HepG2 (cell line): ENCODE results near the gene PPBP. TPM values are rescaled to one million over a fixed set of nuclear protein-coding genes. Genes with fewer than 3 reads are reported as not detected.

Source experiments
- ATAC-seq: fragments of 200-7000 bp; cut with Tn5 transposase; 3 replicates; pipeline ENCODE4 v1.9.1; 2020; ENCODE audit warnings: mild to moderate bottlenecking, moderate library complexity
- BruUV-seq: library from RNA; stranded (reverse); fragments of 400-500 nt; replicated peaks from 2 replicates; lab custom pipeline; 2021; lab: Mats Ljungman, UMichigan
- CTCF ChIA-PET: fragments of 300-600 bp; formaldehyde crosslinking; extraction: SDS; loops from one replicate; lab custom pipeline; 2021; ENCODE audit warnings: low total read pairs, inconsistent platforms, low intra/inter-chr PET ratio; lab: Yijun Ruan, JAX
- POLR2A ChIA-PET: fragments of 350-600 bp; sonication (Branson Sonifier 250); formaldehyde crosslinking; loops from one replicate; lab custom pipeline; 2020; ENCODE audit warnings: antibody characterized with exemption, inconsistent platforms; lab: Yijun Ruan, JAX
- DNase-seq: peaks from one replicate; pipeline ENCODE4 v3.0.0-alpha.2; 2015; ENCODE audit warnings: low spot score
- FAIRE-seq: peaks from 3 replicates; lab custom pipeline; 2011; peaks lifted over from hg19 to GRCh38; lab: Jason Lieb, UNC
- H2AFZ ChIP-seq: one replicate; pipeline ENCODE4 v1.6.1; 2011; ENCODE audit warnings: low read length, inconsistent platforms
- H3K27ac ChIP-seq: fragments of 300-600 bp; 3 replicates; pipeline ENCODE4 v1.8.0; 2011; ENCODE audit warnings: mixed run types, mild to moderate bottlenecking, mixed read lengths, low read length, inconsistent platforms; ENCODE audit not compliant: insufficient read depth; ENCODE audit errors: extremely low read length
- H3K27me3 ChIP-seq, 2 experiments: fragments of 200-600 bp in 1 of 2; 2 replicates in 1 of 2; 3 replicates in 1 of 2; pipeline versions ENCODE4 v1.6.0 to v1.8.0; 2011; ENCODE audit warnings: low read length in 2 of 2, mild to moderate bottlenecking in 2 of 2, moderate library complexity in 2 of 2, inconsistent platforms in 1 of 2; ENCODE audit not compliant: insufficient read depth in 2 of 2, control insufficient read depth in 1 of 2
- H3K36me3 ChIP-seq, 2 experiments: fragments of 200-600 bp in 1 of 2; replicated peaks in 1 of 2; 2 replicates in 1 of 2; 3 replicates in 1 of 2; pipeline versions ENCODE4 v1.5.1 to v1.8.0; 2011; ENCODE audit warnings: low read length in 2 of 2, inconsistent platforms in 1 of 2; ENCODE audit not compliant: insufficient read depth in 2 of 2, control insufficient read depth in 1 of 2
- H3K4me1 ChIP-seq: 2 replicates; pipeline ENCODE4 v1.5.1; 2012; ENCODE audit warnings: low read length, inconsistent platforms; ENCODE audit not compliant: insufficient read depth
- H3K4me2 ChIP-seq: 2 replicates; pipeline ENCODE4 v1.6.0; 2011; ENCODE audit warnings: low read depth, low read length, inconsistent platforms
- H3K4me3 ChIP-seq, 3 experiments: fragments of 200-600 bp in 1 of 3; sonication (generic), shearing (Covaris generic) in 1 of 3; replicated peaks in 1 of 3; 2 replicates each; pipeline ENCODE4 v1.5.1; 2011 to 2016; ENCODE audit warnings: low read length in 3 of 3, inconsistent platforms in 2 of 3, low read depth in 2 of 3, mild to moderate bottlenecking in 2 of 3, control low read depth in 1 of 3, mixed read lengths in 1 of 3; ENCODE audit not compliant: insufficient read depth in 1 of 3
- H3K79me2 ChIP-seq: one replicate; pipeline ENCODE4 v1.6.1; 2011; ENCODE audit warnings: low read length, inconsistent platforms; ENCODE audit not compliant: insufficient read depth
- H3K9ac ChIP-seq: 2 replicates; pipeline ENCODE4 v1.6.0; 2011; ENCODE audit warnings: mild to moderate bottlenecking, low read depth, low read length, inconsistent platforms; ENCODE audit not compliant: insufficient read depth
- H3K9me3 ChIP-seq: 2 replicates; pipeline ENCODE4 v1.5.1; 2012; ENCODE audit warnings: mild to moderate bottlenecking, low read length
- H4K20me1 ChIP-seq: 2 replicates; pipeline ENCODE4 v1.6.0; 2011; ENCODE audit warnings: inconsistent platforms, mild to moderate bottlenecking, low read length, moderate library complexity; ENCODE audit not compliant: insufficient read depth
- ERF ChIP-seq: IDR thresholded peaks from 2 replicates; pipeline ENCODE4 v1.6.1; 2018; ENCODE audit warnings: missing biosample characterization, missing genetic modification reagents
- HDAC1 ChIP-seq: sonication (generic); formaldehyde crosslinking; IDR thresholded peaks from 2 replicates; pipeline ENCODE4 v1.5.1; 2020; ENCODE audit warnings: mild to moderate bottlenecking, missing genetic modification reagents
- MXD4 ChIP-seq: IDR thresholded peaks from 2 replicates; pipeline ENCODE4 v1.6.1; 2016; ENCODE audit warnings: mild to moderate bottlenecking, missing biosample characterization, missing genetic modification reagents
- SRY ChIP-seq: sonication (generic); formaldehyde crosslinking; IDR thresholded peaks from 2 replicates; pipeline ENCODE4 v1.8.0; 2022; ENCODE audit warnings: mild to moderate bottlenecking, missing genetic modification reagents
- TBL1XR1 ChIP-seq: fragments of 150-350 bp; IDR thresholded peaks from 2 replicates; pipeline ENCODE4 v1.6.1; 2014; ENCODE audit warnings: borderline replicate concordance, low read length; ENCODE audit not compliant: partially characterized antibody
- TCF7L2 ChIP-seq: IDR thresholded peaks from 2 replicates; pipeline ENCODE4 v1.6.1; 2011; ENCODE audit warnings: mild to moderate bottlenecking, low read depth, low read length, moderate library complexity
- ZKSCAN8 ChIP-seq: IDR thresholded peaks from 2 replicates; pipeline ENCODE4 v1.6.1; 2016; ENCODE audit warnings: borderline replicate concordance, missing genetic modification reagents, missing compliant biosample characterization
- ZNF256 ChIP-seq: sonication (generic); formaldehyde crosslinking; conservative IDR thresholded peaks from 2 replicates; pipeline ENCODE4 v1.4.0; 2020; ENCODE audit warnings: missing genetic modification reagents
- WGBS: methylation state at CpG from one replicate; pipeline ENCODE4 v1.1.6; 2017; ENCODE audit warnings: low lambda C conversion rate; 5-methylcytosine and 5-hydroxymethylcytosine counted together
- in situ Hi-C: cut with HindIII; loops from 2 replicates; pipeline ENCODE4 v1.10.0; 2017; ENCODE audit warnings: low pct_unique_long_range_greater_than_20kb; ENCODE audit not compliant: extremely low pct_ligation_motif_present
- intact Hi-C: fragments of 100-400 bp; cut with micrococcal nuclease; formaldehyde crosslinking; loops from one replicate; pipeline ENCODE4 v1.10.0; 2022; ENCODE audit not compliant: unreplicated experiment
- polyA plus RNA-seq, 8 experiments: library from polyadenylated mRNA; depleted of rRNA in 3 of 8; stranded (reverse) in 7 of 8; unstranded in 1 of 8; fragments of >200 nt; fragmentation: Illumina TruSeq in 4 of 8; extraction: Trizol in 4 of 8; gene quantifications; 2 replicates each; pipeline versions ENCODE4 v1.2.1 to v1.2.3, GENCODE V29; 2011 to 2016; ENCODE audit warnings: low read depth in 4 of 8, missing spikeins in 1 of 8, mixed read lengths in 1 of 8; ENCODE audit not compliant: insufficient read depth in 1 of 8
- total RNA-seq, 5 experiments: library from RNA; depleted of rRNA; stranded (reverse); fragments of >200 nt; fragmentation: Illumina TruSeq; extraction: Trizol; gene quantifications; 2 replicates each; pipeline ENCODE4 v1.2.3, GENCODE V29; 2016; ENCODE audit warnings: low read depth in 1 of 5
- TF ChIP-seq, protein P1 (sequence below): sonication (generic); formaldehyde crosslinking; IDR thresholded peaks from 2 replicates; pipeline ENCODE4 v1.4.0; 2020; ENCODE audit warnings: missing genetic modification reagents
- TF ChIP-seq, protein P2 (sequence below): sonication (generic); formaldehyde crosslinking; IDR thresholded peaks from 2 replicates; pipeline ENCODE4 v1.8.0; 2022; ENCODE audit warnings: mild to moderate bottlenecking, missing genetic modification reagents

Gene PPBP
- total and polyA plus RNA-seq, 2 of the 13 experiments (the other 11 are each of a cell fraction or from before 2014, with no cell fraction given) = not detected

DNA sequence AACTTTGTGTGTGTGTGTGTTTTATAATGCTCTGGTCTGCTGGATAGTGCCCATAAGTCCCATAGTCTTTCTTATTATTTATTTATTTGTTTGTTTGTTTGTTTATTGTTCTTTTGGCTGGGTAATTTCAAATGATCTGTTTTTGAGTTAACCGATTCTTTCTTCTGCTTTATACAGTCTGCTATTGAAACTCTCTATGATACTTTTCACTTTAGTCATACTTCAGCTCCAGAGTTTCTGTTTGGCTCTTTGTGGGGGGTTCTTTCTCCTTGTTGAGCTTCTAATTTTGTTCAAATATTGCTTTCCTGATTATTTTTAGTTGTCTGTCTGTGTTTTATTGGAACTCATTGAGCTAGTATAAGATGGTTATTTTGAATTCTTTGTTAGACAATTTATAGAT is 40.5 kb upstream of the PPBP start (continued):
- TF ChIP-seq HDAC1 (CRISPR knock-in tag) (no peak), ERF (CRISPR knock-in tag) (no peak), ZNF256 (CRISPR knock-in tag) (no peak)

GRCh38 chr4:74023709-74024108 is 35.7 kb upstream of the PPBP start:
- no peak for TF ChIP-seq TBL1XR1
- TF ChIP-seq, protein P1, sequence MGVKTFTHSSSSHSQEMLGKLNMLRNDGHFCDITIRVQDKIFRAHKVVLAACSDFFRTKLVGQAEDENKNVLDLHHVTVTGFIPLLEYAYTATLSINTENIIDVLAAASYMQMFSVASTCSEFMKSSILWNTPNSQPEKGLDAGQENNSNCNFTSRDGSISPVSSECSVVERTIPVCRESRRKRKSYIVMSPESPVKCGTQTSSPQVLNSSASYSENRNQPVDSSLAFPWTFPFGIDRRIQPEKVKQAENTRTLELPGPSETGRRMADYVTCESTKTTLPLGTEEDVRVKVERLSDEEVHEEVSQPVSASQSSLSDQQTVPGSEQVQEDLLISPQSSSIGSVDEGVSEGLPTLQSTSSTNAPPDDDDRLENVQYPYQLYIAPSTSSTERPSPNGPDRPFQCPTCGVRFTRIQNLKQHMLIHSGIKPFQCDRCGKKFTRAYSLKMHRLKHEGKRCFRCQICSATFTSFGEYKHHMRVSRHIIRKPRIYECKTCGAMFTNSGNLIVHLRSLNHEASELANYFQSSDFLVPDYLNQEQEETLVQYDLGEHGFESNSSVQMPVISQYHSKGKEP (CRISPR knock-in tag) = no peak
- no peak for TF ChIP-seq TCF7L2
- TF ChIP-seq SRY (CRISPR knock-in tag) = no peak
- TF ChIP-seq ZKSCAN8 (CRISPR knock-in tag) = no peak
- no peak for TF ChIP-seq MXD4 (CRISPR knock-in tag)
- TF ChIP-seq, protein P2, sequence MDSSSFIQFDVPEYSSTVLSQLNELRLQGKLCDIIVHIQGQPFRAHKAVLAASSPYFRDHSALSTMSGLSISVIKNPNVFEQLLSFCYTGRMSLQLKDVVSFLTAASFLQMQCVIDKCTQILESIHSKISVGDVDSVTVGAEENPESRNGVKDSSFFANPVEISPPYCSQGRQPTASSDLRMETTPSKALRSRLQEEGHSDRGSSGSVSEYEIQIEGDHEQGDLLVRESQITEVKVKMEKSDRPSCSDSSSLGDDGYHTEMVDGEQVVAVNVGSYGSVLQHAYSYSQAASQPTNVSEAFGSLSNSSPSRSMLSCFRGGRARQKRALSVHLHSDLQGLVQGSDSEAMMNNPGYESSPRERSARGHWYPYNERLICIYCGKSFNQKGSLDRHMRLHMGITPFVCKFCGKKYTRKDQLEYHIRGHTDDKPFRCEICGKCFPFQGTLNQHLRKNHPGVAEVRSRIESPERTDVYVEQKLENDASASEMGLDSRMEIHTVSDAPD = no peak
- TF ChIP-seq, all 625 proteins: peak for 0
- Histone ChIP-seq H3K4me3 (no peak overlapping the region), H2AFZ (no peak overlapping the region), H3K36me3 (no peaks in the 10 kb centered on the region), H3K9me3 (no peaks in the 10 kb centered on the region), H3K4me1 (no peaks in the 10 kb centered on the region), H3K27ac (no peak overlapping the region), H3K4me2 (no peak overlapping the region), H4K20me1 (no peaks in the 10 kb centered on the region), H3K79me2 (no peaks in the 10 kb centered on the region), H3K9ac (no peak overlapping the region), H3K27me3 (no peaks in the 10 kb centered on the region)
- no TSS peak for BruUV-seq
- intact Hi-C loops = no loop called here
- CTCF ChIA-PET = no interaction called here
- no peak for FAIRE-seq
- 7% methylated on average over 2 of the region's 2 CpGs for WGBS
- DNase-seq = no peak
- ATAC-seq = no peak
- in situ Hi-C loops = no loop called here
- POLR2A ChIA-PET = no interaction called here
